Activated CD4-positive, alpha-beta T cell treated with anti-CD3 and anti-CD28 coated beads, Interleukin-2, amount 10 ng/mL, durations not matched to agents 7 days and 5 days (primary cell): ENCODE measurements around the gene S100A2. TPM values are rescaled to one million over a fixed set of nuclear protein-coding genes. Genes with fewer than 3 reads are reported as not detected.
"Not testable (repeated sequence)": the region's sequence is repeated elsewhere in the genome, so short reads cannot be mapped to it uniquely, and the experiment has no call there.

Experiments used
- CTCF ChIA-PET: fragments of 350-600 bp; sonication (Branson Sonifier 250); formaldehyde crosslinking; loops from one replicate; lab custom pipeline; 2021; ENCODE audit warnings: antibody characterized with exemption; lab: Charles Lee
- POLR2A ChIA-PET: fragments of 350-600 bp; sonication (Branson Sonifier 250); formaldehyde crosslinking; loops from one replicate; lab custom pipeline; 2021; ENCODE audit warnings: antibody characterized with exemption; lab: Charles Lee
- DNase-seq: peaks from one replicate; pipeline ENCODE4 v3.0.0-alpha.2; 2020
- H3K27ac Mint-ChIP-seq: one replicate; pipeline ENCODE4 v1.8.0; 2021; ENCODE audit warnings: mild to moderate bottlenecking, moderate library complexity, mixed read lengths
- H3K27me3 Mint-ChIP-seq: one replicate; pipeline ENCODE4 v1.8.0; 2021; ENCODE audit warnings: mixed read lengths
- H3K36me3 Mint-ChIP-seq: one replicate; pipeline ENCODE4 v1.8.0; 2021; ENCODE audit warnings: low read depth, mixed read lengths
- H3K4me1 Mint-ChIP-seq: one replicate; pipeline ENCODE4 v1.8.0; 2021; ENCODE audit warnings: mixed read lengths
- H3K4me3 Mint-ChIP-seq: one replicate; pipeline ENCODE4 v1.8.0; 2021; ENCODE audit warnings: mild to moderate bottlenecking, moderate library complexity, mixed read lengths
- H3K9me3 Mint-ChIP-seq: one replicate; pipeline ENCODE4 v1.8.0; 2021; ENCODE audit warnings: mixed read lengths
- total RNA-seq, 2 experiments: library from RNA; stranded (reverse); gene quantifications; one replicate each; pipeline ENCODE4 v1.2.3, GENCODE V29; 2021

S100A2 gene
- total RNA-seq, 2 experiments from 2014 or later = 0.50 to 1.8 TPM

GRCh38 chr1:153586347-153586746, 20.7 kb upstream of the S100A2 start:
- Mint-ChIP-seq H3K36me3 (no peaks in the 10 kb centered on the region), H3K4me3 (no peak overlapping the region), H3K27me3 (peaks cover 13% of the 10 kb centered on the region), H3K9me3 (no peaks in the 10 kb centered on the region), H3K4me1 (no peaks in the 10 kb centered on the region), H3K27ac (no peak overlapping the region)
- ChIA-PET CTCF (interaction anchor here (0.9 kb wide), 1 partner anchor 18 kb away, joined by 3 read pairs; no protein-coding TSS in a partner anchor), POLR2A (no interaction called here)
- no peak for DNase-seq

- no peaks in the 10 kb centered on the region for H3K9me3 Mint-ChIP-seq
- ChIA-PET CTCF (interaction anchor here (1.3 kb wide), 1 partner anchor 13 kb away, joined by 3 read pairs; no protein-coding TSS in a partner anchor), POLR2A (no interaction called here)
- no peak overlapping the region for H3K4me3 Mint-ChIP-seq
- H3K36me3 Mint-ChIP-seq = no peaks in the 10 kb centered on the region
- no peak overlapping the region for H3K27ac Mint-ChIP-seq
- H3K27me3 Mint-ChIP-seq = peaks cover 13% of the 10 kb centered on the region
- no peaks in the 10 kb centered on the region for H3K4me1 Mint-ChIP-seq
- no peak for DNase-seq
Measured at GRCh38 chr1:153585006-153585405, 19.4 kb upstream of the S100A2 start.

- Mint-ChIP-seq H3K27me3 (peaks cover 18% of the 10 kb centered on the region), H3K4me1 (no peaks in the 10 kb centered on the region), H3K36me3 (no peaks in the 10 kb centered on the region), H3K4me3 (no peak overlapping the region), H3K9me3 (no peaks in the 10 kb centered on the region), H3K27ac (no peak overlapping the region)
- CTCF ChIA-PET = interaction anchor here (1.3 kb wide), 1 partner anchor 12 kb away, joined by 3 read pairs; no protein-coding TSS in a partner anchor
- POLR2A ChIA-PET = no interaction called here
- DNase-seq = no peak
Measured at GRCh38 chr1:153583976-153584375, 18.3 kb upstream of the S100A2 start.

- POLR2A ChIA-PET, H3K9me3 Mint-ChIP-seq, DNase-seq, H3K36me3 Mint-ChIP-seq, H3K4me3 Mint-ChIP-seq, CTCF ChIA-PET, H3K4me1 Mint-ChIP-seq, H3K27ac Mint-ChIP-seq: not testable (repeated sequence)
- peaks cover 22% of the 10 kb centered on the region for H3K27me3 Mint-ChIP-seq
Measured at GRCh38 chr1:153583514-153583913, 17.9 kb upstream of the S100A2 start.

GRCh38 chr1:153582836-153583235, 17.2 kb upstream of the S100A2 start:
- H3K36me3 Mint-ChIP-seq, H3K4me1 Mint-ChIP-seq, H3K4me3 Mint-ChIP-seq, DNase-seq, CTCF ChIA-PET, H3K27ac Mint-ChIP-seq, H3K9me3 Mint-ChIP-seq, POLR2A ChIA-PET: not testable (repeated sequence)
- H3K27me3 Mint-ChIP-seq = peaks cover 29% of the 10 kb centered on the region

- ChIA-PET POLR2A (interaction anchor here (0.8 kb wide), 1 partner anchor 55 kb away, joined by 3 read pairs; the partner anchor contains the start of gene CHTOP), CTCF (interaction anchor here (0.9 to 2.5 kb wide), 2 partner anchors 10 to 39 kb away, joined by 3 to 11 read pairs; no protein-coding TSS in a partner anchor)
- Mint-ChIP-seq H3K9me3 (no peaks in the 10 kb centered on the region), H3K27ac (no peak overlapping the region), H3K4me3 (no peak overlapping the region), H3K4me1 (peaks cover 7% of the 10 kb centered on the region), H3K36me3 (no peaks in the 10 kb centered on the region), H3K27me3 (peaks cover 30% of the 10 kb centered on the region)
- DNase-seq = no peak
Measured at GRCh38 chr1:153578936-153579335, 13.3 kb upstream of the S100A2 start.

- Mint-ChIP-seq H3K36me3 (no peaks in the 10 kb centered on the region), H3K4me1 (peaks cover 7% of the 10 kb centered on the region), H3K9me3 (no peaks in the 10 kb centered on the region), H3K27me3 (peaks cover 30% of the 10 kb centered on the region), H3K27ac (no peak overlapping the region), H3K4me3 (no peak overlapping the region)
- ChIA-PET POLR2A (interaction anchor here (0.8 kb wide), 1 partner anchor 55 kb away, joined by 3 read pairs; the partner anchor contains the start of gene CHTOP), CTCF (interaction anchor here (0.9 to 2.5 kb wide), 4 partner anchors 10 to 56 kb away, joined by 3 to 11 read pairs (median 4); partner anchors contain the start of gene CHTOP)
- DNase-seq = no peak
Measured at GRCh38 chr1:153578490-153578889, 12.8 kb upstream of the S100A2 start.

- H3K4me1 Mint-ChIP-seq = peaks cover 15% of the 10 kb centered on the region
- DNase-seq = no peak
- no peaks in the 10 kb centered on the region for H3K9me3 Mint-ChIP-seq
- no peak overlapping the region for H3K27ac Mint-ChIP-seq
- H3K4me3 Mint-ChIP-seq = no peak overlapping the region
- CTCF ChIA-PET = interaction anchor here (0.6 to 2.8 kb wide), 6 partner anchors 9 to 56 kb away, joined by 3 to 13 read pairs (median 4); partner anchors contain the start of gene CHTOP
- no peaks in the 10 kb centered on the region for H3K36me3 Mint-ChIP-seq
- peaks cover 30% of the 10 kb centered on the region for H3K27me3 Mint-ChIP-seq
- POLR2A ChIA-PET = no interaction called here
Measured at GRCh38 chr1:153577624-153578051, 12.0 kb upstream of the S100A2 start.

GRCh38 chr1:153577138-153577537, 11.5 kb upstream of the S100A2 start:
- H3K27me3 Mint-ChIP-seq = peaks cover 30% of the 10 kb centered on the region
- H3K4me3 Mint-ChIP-seq = no peak overlapping the region
- peaks cover 19% of the 10 kb centered on the region for H3K4me1 Mint-ChIP-seq
- CTCF ChIA-PET = interaction anchor here (0.6 to 2.8 kb wide), 5 partner anchors 9 to 57 kb away, joined by 3 to 13 read pairs (median 4); partner anchors contain the start of gene CHTOP
- H3K36me3 Mint-ChIP-seq = no peaks in the 10 kb centered on the region
- no peak for DNase-seq
- H3K9me3 Mint-ChIP-seq = no peaks in the 10 kb centered on the region
- H3K27ac Mint-ChIP-seq = no peak overlapping the region
- POLR2A ChIA-PET = no interaction called here

GRCh38 chr1:153575497-153575896, 9.9 kb upstream of the S100A2 start:
- H3K36me3 Mint-ChIP-seq, DNase-seq, H3K4me3 Mint-ChIP-seq, H3K9me3 Mint-ChIP-seq, H3K27ac Mint-ChIP-seq, POLR2A ChIA-PET: not testable (repeated sequence)
- CTCF ChIA-PET = interaction anchor here (2.8 kb wide), 1 partner anchor 43 kb away, joined by 13 read pairs; no protein-coding TSS in a partner anchor
- peaks cover 25% of the 10 kb centered on the region for H3K4me1 Mint-ChIP-seq
- H3K27me3 Mint-ChIP-seq = peaks cover 30% of the 10 kb centered on the region

- Mint-ChIP-seq H3K4me1 (peaks cover 25% of the 10 kb centered on the region), H3K27me3 (peaks cover 30% of the 10 kb centered on the region)
- H3K27ac Mint-ChIP-seq, H3K4me3 Mint-ChIP-seq, DNase-seq, H3K9me3 Mint-ChIP-seq, POLR2A ChIA-PET, CTCF ChIA-PET, H3K36me3 Mint-ChIP-seq: not testable (repeated sequence)
Measured at GRCh38 chr1:153575081-153575491, 9.4 kb upstream of the S100A2 start.

GRCh38 chr1:153573351-153573750, 7.7 kb upstream of the S100A2 start:
- H3K9me3 Mint-ChIP-seq = no peaks in the 10 kb centered on the region
- H3K27me3 Mint-ChIP-seq = peaks cover 19% of the 10 kb centered on the region
- ChIA-PET POLR2A (no interaction called here), CTCF (interaction anchor here (0.7 to 6.7 kb wide), 13 partner anchors 8 to 75 kb away, joined by 3 to 99 read pairs (median 7); partner anchors contain the start of genes S100A14, S100A5 and S100A6)
- H3K4me3 Mint-ChIP-seq = no peak overlapping the region
- peaks cover 34% of the 10 kb centered on the region for H3K4me1 Mint-ChIP-seq
- no peak for DNase-seq
- no peak overlapping the region for H3K27ac Mint-ChIP-seq
- H3K36me3 Mint-ChIP-seq = no peaks in the 10 kb centered on the region

- POLR2A ChIA-PET = no interaction called here
- DNase-seq = peak; percentile 68
- Mint-ChIP-seq H3K4me1 (peaks cover 38% of the 10 kb centered on the region), H3K27me3 (peaks cover 11% of the 10 kb centered on the region), H3K36me3 (no peaks in the 10 kb centered on the region), H3K9me3 (no peaks in the 10 kb centered on the region), H3K4me3 (no peak overlapping the region), H3K27ac (peak overlapping the region; percentile 32)
- CTCF ChIA-PET = interaction anchor here (0.7 to 6.7 kb wide), 19 partner anchors 9 to 140 kb away, joined by 3 to 99 read pairs (median 4); partner anchors contain the start of genes S100A14, S100A5 and S100A6
Measured at GRCh38 chr1:153572569-153573015, 6.9 kb upstream of the S100A2 start.
